Measurements from ENCODE around the gene TFAP2B.

DNA sequence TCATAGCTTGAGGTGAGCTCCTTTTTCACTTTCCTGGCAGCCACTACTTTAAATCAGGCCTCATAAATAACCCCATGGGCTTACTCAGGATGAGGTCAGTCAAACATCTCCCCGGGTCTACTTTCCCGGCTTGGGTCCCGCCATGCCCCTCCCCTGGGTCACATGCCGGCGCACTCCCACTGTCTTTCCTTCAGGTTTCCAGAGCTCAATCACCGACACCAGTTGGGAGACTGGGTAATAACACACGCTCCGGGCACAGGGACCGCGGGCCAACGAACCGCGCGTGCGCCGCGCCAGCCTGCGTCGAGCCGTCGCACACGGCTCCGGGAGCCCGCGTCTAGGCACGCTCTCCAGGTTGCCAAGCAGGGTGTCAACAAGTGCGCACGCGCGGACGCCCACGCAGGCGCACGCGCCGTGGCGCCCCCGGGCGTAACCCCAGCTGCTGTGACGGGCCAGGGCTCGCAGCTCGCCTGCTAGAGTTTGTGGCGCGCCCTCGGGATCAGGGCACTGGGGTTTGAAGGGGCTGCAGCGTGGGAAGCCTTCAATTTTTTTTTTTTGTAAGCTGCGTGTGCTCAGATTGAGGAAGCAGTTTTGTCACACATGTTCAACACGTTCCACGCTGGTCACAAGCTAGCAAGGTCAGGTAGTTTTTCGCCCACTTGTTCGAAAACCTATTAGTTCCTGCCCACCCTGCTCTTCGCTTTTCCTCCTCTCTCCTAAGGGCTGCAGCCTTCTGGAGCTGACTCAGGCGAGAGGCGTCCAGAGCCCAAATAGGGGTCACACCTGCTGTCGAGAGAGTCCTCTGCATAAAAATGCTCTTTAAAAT is 31.8 kb downstream of the TFAP2B start:
- no peak for TF ChIP-seq POLR2A (IDR thresholded peaks at IDR 0.05; ENCODE audit: low read depth, low read length)
- TF ChIP-seq POLR2AphosphoS5 (IDR thresholded peaks at IDR 0.05; ENCODE audit: low read depth, low read length) = no peak
- TF ChIP-seq TAF1 (IDR thresholded peaks at IDR 0.05; ENCODE audit: borderline replicate concordance, low read depth, low read length) = no peak

Measured in GM12892 (cell line).